SK-N-SH treated with all-trans-retinoic acid at 6 μM for 48 hours (cell line): ENCODE measurements around the gene CYGB.

Experiments
- CREB5 ChIP-seq: fragments of 250-450 bp; sonication (Bioruptor Pico); IDR thresholded peaks from 2 replicates; pipeline ENCODE4 v1.5.1; 2020; ENCODE audit warnings: low read depth, mild to moderate bottlenecking, moderate library complexity
- ESRRG ChIP-seq: fragments of 250-450 bp; sonication (Bioruptor Pico); IDR thresholded peaks from 2 replicates; pipeline ENCODE4 v1.6.1; 2021; ENCODE audit warnings: mild to moderate bottlenecking
- PPARA ChIP-seq: fragments of 250-450 bp; sonication (Bioruptor Pico); IDR thresholded peaks from 2 replicates; pipeline ENCODE4 v1.5.0; 2020; ENCODE audit warnings: mild to moderate bottlenecking, borderline replicate concordance
- RARB ChIP-seq: fragments of 250-450 bp; sonication (Bioruptor Pico); IDR thresholded peaks from 2 replicates; pipeline ENCODE4 v1.8.0; 2021; ENCODE audit warnings: mild to moderate bottlenecking, moderate library complexity
- SNAI2 ChIP-seq: fragments of 250-450 bp; sonication (Bioruptor Pico); IDR thresholded peaks from 2 replicates; pipeline ENCODE4 v1.5.0; 2020; ENCODE audit warnings: mild to moderate bottlenecking, moderate library complexity
- TCF4 ChIP-seq: fragments of 250-450 bp; sonication (Bioruptor Pico); IDR thresholded peaks from 2 replicates; pipeline ENCODE4 v1.8.0; 2021; ENCODE audit warnings: mild to moderate bottlenecking, moderate library complexity, borderline replicate concordance
- TOX ChIP-seq: fragments of 250-450 bp; sonication (Bioruptor Pico); IDR thresholded peaks from 2 replicates; pipeline ENCODE4 v1.8.0; 2021; ENCODE audit warnings: mild to moderate bottlenecking, moderate library complexity, borderline replicate concordance
- ZFP30 ChIP-seq: fragments of 450-650 bp; formaldehyde crosslinking; IDR thresholded peaks from 2 replicates; pipeline ENCODE4 v1.5.0; 2022; ENCODE audit warnings: mild to moderate bottlenecking, moderate library complexity

DNA sequence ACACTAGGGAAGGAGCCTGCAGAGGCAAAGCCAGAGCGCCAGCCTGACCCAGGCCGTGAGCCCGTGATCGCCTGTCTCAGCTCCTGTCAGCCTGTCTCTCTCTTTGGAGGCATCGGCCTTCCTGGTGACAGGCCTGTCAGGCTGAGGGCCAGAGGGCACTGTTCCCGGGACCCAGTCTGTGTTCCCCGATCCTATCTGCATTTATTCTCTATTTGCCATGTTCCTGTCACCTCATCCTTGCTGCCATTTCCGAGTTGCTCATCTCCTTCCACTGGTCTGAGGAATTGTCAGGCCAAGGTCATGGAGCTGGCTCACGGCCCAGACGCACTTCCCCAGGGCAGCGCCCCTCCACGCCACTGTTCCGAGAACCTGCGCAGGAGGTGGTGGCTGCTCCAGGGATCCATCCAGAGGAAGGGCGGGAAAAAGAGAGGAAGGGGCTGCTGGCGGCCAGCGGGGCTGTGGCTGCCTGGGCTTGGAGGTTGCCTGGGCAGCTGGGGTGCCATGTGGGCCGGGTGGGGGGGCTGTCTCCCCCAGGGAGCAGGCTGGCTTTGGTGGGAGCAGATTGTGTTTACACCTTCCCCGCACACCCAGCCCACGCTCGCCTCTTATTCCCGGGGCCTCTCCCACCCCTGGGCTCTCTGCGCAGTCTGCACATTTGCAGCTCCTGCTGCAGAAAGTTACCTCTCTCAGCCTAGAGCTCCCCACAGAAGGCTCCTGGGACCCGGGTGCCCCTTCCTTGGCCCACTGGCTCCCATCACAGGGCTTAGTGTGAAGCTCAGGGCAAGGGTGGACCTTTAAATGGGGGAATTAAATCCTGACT lies 7.2 kb upstream of the CYGB start:
- TF ChIP-seq TOX (no peak), CREB5 (no peak), TCF4 (CRISPR knock-in tag) (no peak), PPARA (CRISPR knock-in tag) (no peak), RARB (CRISPR knock-in tag) (no peak), ZFP30 (CRISPR knock-in tag) (no peak), SNAI2 (CRISPR knock-in tag) (no peak), ESRRG (peak; percentile 83; the same call in 1 of the 2 replicates)
